ENCODE results near the gene FRA10AC1. TPM values are rescaled to one million over a fixed set of nuclear protein-coding genes. Genes with fewer than 3 reads are reported as not detected.

FRA10AC1 gene
- total RNA-seq, 1 donor from 2014 or later, result 1.7 TPM

DNA sequence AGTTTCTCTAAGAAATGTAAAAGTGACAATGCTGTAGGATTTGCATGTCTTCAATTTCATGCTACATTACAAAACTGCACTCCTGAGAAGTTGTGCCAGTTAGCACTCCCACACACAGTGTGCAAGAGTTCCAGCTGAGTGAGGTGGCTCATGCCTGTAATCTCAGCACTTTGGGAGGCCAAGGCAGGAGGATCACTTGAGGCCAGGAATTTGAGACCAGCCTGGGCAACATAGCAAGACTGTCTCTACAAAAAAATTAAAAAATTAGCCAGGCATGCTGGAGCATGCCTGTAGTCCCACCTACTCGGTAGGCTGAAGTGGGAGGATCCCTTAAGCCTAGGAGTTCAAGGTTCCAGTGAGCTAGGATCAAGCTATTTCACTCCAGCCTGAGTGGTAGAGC lies 44.6 kb downstream of the FRA10AC1 start:
- Histone ChIP-seq H3K9me3 (no peaks in the 10 kb centered on the region), H3K4me3 (no peak overlapping the region), H3K4me1 (peaks cover 0 to 4% of the 10 kb centered on the region in 2 donors), H3K27ac (no peak overlapping the region), H3K36me3 (no peaks in the 10 kb centered on the region), H3K27me3 (no peaks in the 10 kb centered on the region)
- TF ChIP-seq, protein P1, sequence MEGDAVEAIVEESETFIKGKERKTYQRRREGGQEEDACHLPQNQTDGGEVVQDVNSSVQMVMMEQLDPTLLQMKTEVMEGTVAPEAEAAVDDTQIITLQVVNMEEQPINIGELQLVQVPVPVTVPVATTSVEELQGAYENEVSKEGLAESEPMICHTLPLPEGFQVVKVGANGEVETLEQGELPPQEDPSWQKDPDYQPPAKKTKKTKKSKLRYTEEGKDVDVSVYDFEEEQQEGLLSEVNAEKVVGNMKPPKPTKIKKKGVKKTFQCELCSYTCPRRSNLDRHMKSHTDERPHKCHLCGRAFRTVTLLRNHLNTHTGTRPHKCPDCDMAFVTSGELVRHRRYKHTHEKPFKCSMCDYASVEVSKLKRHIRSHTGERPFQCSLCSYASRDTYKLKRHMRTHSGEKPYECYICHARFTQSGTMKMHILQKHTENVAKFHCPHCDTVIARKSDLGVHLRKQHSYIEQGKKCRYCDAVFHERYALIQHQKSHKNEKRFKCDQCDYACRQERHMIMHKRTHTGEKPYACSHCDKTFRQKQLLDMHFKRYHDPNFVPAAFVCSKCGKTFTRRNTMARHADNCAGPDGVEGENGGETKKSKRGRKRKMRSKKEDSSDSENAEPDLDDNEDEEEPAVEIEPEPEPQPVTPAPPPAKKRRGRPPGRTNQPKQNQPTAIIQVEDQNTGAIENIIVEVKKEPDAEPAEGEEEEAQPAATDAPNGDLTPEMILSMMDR (IDR thresholded peaks at IDR 0.05), result no peak
- DNase-seq (ENCODE audit: low spot score in 2 of 2), result no peak
- intact Hi-C loops (cut with DNase I), result no loop called here

DNA sequence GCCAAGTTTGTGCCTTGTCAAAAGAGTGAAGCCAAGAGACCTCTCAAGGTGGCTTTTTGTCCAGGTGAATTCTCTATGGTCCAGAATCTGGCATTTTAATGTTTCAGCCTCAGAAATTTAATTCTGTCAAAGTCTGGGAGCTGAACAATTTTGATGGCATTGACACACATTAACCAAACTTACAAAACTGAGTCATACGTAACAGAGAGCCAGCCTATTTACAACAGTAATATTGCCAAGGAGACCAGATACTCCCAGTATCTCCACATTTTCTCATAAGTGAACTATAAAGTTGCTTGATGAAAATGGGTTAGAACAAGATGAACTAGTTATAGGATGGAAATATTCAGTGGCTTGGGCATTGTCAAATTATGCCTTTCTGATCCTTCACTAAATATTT lies 46.2 kb downstream of the FRA10AC1 start:
- H3K4me1 ChIP-seq, result peaks cover 0 to 4% of the 10 kb centered on the region in 2 donors
- no peak overlapping the region for H3K4me3 ChIP-seq
- H3K36me3 ChIP-seq, result no peaks in the 10 kb centered on the region
- no peak overlapping the region for H3K27ac ChIP-seq
- DNase-seq (ENCODE audit: low spot score in 2 of 2), result no peak
- TF ChIP-seq, protein P1 (IDR thresholded peaks at IDR 0.05), result no peak
- no peaks in the 10 kb centered on the region for H3K27me3 ChIP-seq
- intact Hi-C loops (cut with DNase I), result no loop called here
- no peaks in the 10 kb centered on the region for H3K9me3 ChIP-seq

DNA sequence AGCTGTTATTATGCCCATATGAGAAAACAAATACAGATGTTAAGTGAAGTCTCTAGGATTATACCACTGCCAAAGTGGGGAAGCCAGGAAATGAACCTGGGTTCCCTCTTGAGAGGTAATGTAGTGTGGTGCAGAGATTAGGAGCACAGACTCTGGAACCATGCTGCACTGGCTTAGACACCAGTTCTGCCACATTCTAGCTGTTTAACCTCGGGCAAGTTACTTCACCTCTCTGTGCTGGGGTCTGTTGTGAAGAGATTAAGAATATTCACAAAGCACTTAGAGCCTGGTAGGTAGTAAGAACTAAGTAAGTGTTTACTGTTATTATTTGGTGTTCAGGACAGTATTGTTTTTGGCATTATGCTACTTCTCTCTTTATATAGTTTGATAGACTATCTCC lies 48.2 kb downstream of the FRA10AC1 start:
- H3K27ac ChIP-seq, result no peak overlapping the region
- H3K4me1 ChIP-seq, result peaks cover 0 to 4% of the 10 kb centered on the region in 2 donors
- H3K4me3 ChIP-seq, result no peak overlapping the region
- H3K36me3 ChIP-seq, result no peaks in the 10 kb centered on the region
- intact Hi-C loops (cut with DNase I), result no loop called here
- TF ChIP-seq, protein P1 (IDR thresholded peaks at IDR 0.05), result no peak
- no peaks in the 10 kb centered on the region for H3K27me3 ChIP-seq
- DNase-seq (ENCODE audit: low spot score in 2 of 2), result no peak
- no peaks in the 10 kb centered on the region for H3K9me3 ChIP-seq

DNA sequence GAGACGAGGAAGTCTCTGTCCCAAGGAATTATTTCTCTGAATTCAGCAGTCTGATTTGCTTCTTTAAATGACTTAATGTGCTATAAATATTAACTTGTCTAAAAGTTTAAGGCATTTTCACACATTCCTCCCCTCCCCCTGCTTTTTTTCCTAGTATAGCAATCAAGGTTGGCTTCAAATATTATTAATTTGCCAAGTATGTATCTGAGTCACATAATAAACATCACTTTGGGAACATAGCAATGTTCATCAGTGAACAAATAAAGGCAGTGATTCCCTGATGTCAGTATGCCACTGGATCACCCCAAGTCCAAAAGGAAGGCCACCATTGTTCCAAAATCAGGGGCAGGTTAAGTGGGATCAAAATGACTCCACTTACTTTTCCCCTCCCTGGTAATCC lies 49.5 kb downstream of the FRA10AC1 start:
- intact Hi-C loops (cut with DNase I), result no loop called here
- H3K4me1 ChIP-seq, result peaks cover 0 to 4% of the 10 kb centered on the region in 2 donors
- TF ChIP-seq, protein P1 (IDR thresholded peaks at IDR 0.05), result no peak
- peak overlapping the region; percentile 46 to 57 for H3K27ac ChIP-seq
- H3K4me3 ChIP-seq, result no peak overlapping the region
- no peaks in the 10 kb centered on the region for H3K27me3 ChIP-seq
- H3K9me3 ChIP-seq, result no peaks in the 10 kb centered on the region
- no peaks in the 10 kb centered on the region for H3K36me3 ChIP-seq
- DNase-seq (ENCODE audit: low spot score in 2 of 2), result no peak

DNA sequence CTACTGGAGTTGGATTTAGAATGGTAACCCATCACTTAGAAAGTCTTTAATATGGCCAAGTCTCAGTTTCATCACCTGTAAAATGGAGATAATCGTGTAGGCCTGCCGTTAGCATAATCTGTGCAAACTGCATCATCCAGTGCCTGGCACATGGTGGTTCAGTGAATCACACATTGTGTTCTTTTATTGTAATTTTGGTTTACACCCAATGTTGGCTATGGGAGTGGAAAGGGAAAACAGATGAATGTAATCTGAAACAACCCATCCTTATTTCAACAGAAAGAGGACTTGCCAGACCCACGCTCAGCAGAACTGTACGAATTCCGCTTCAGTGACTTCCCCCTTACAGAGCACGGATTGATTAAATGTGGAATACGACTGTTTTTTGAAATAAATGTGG lies 62.6 kb downstream of the FRA10AC1 start:
- no peaks in the 10 kb centered on the region for H3K36me3 ChIP-seq
- no peak for DNase-seq (ENCODE audit: low spot score in 2 of 2)
- intact Hi-C loops (cut with DNase I), result no loop called here
- no peaks in the 10 kb centered on the region for H3K27me3 ChIP-seq
- no peaks in the 10 kb centered on the region for H3K9me3 ChIP-seq
- TF ChIP-seq, protein P1 (IDR thresholded peaks at IDR 0.05), result no peak
- H3K4me1 ChIP-seq, result no peaks in the 10 kb centered on the region
- no peak overlapping the region for H3K27ac ChIP-seq
- H3K4me3 ChIP-seq, result no peak overlapping the region
